ENCODE results near the gene NSUN7. TPM values are rescaled to one million over a fixed set of nuclear protein-coding genes. Genes with fewer than 3 reads are reported as not detected.

Gene NSUN7
- total RNA-seq, 2 donors from 2014 or later = 14.3 to 35.3 TPM

GRCh38 chr4:40820101-40820500, 70.3 kb downstream of the NSUN7 start:
- Histone ChIP-seq H3K27me3 (no peaks in the 10 kb centered on the region), H3K27ac (no peak overlapping the region), H3K4me3 (no peak overlapping the region), H3K4me1 (no peaks in the 10 kb centered on the region), H3K36me3 (replicated peaks in 1 of 2; ENCODE audit: insufficient read depth in 1 of 2, low read depth in 2 of 2) (peaks cover 0 to 12% of the 10 kb centered on the region in 2 donors), H3K9me3 (no peaks in the 10 kb centered on the region)
- WGBS, 2 donors = 98% methylated on average over 11 of the region's 11 CpGs
- ATAC-seq (no peak), DNase-seq (no peak)
- no peak for TF ChIP-seq POLR2A (IDR thresholded peaks at IDR 0.05)
- TF ChIP-seq CTCF (IDR thresholded peaks at IDR 0.05) = no peak
- intact Hi-C loops (cut with DNase I) = no loop called here

- intact Hi-C loops (cut with DNase I) = no loop called here
- ATAC-seq (no peak), DNase-seq (no peak)
- Histone ChIP-seq H3K27ac (no peak overlapping the region), H3K27me3 (no peaks in the 10 kb centered on the region), H3K36me3 (replicated peaks in 1 of 2; ENCODE audit: insufficient read depth in 1 of 2, low read depth in 2 of 2) (peaks cover 0 to 9% of the 10 kb centered on the region in 2 donors), H3K4me1 (no peaks in the 10 kb centered on the region), H3K9me3 (no peaks in the 10 kb centered on the region), H3K4me3 (no peak overlapping the region)
- TF ChIP-seq POLR2A (IDR thresholded peaks at IDR 0.05) (no peak), CTCF (IDR thresholded peaks at IDR 0.05) (no peak)
- 90% methylated on average over 8 of the region's 8 CpGs for WGBS, 2 donors
Measured at GRCh38 chr4:40822420-40823166, 72.8 kb downstream of the NSUN7 start.

- TF ChIP-seq CTCF (IDR thresholded peaks at IDR 0.05) = no peak
- TF ChIP-seq POLR2A (IDR thresholded peaks at IDR 0.05) = no peak
- WGBS, 2 donors = 82 to 83% methylated on average over 19 of the region's 19 CpGs
- Histone ChIP-seq H3K9me3 (no peaks in the 10 kb centered on the region), H3K27ac (no peak overlapping the region), H3K4me1 (no peaks in the 10 kb centered on the region), H3K36me3 (replicated peaks in 1 of 2; ENCODE audit: insufficient read depth in 1 of 2, low read depth in 2 of 2) (peaks cover 0 to 9% of the 10 kb centered on the region in 2 donors), H3K27me3 (no peaks in the 10 kb centered on the region), H3K4me3 (no peak overlapping the region)
- intact Hi-C loops (cut with DNase I) = no loop called here
- DNase-seq (no peak), ATAC-seq (no peak)
Measured at GRCh38 chr4:40825014-40825838, 75.5 kb downstream of the NSUN7 start.

- Histone ChIP-seq H3K27ac (no peak overlapping the region), H3K4me3 (no peak overlapping the region), H3K36me3 (replicated peaks in 1 of 2; ENCODE audit: insufficient read depth in 1 of 2, low read depth in 2 of 2) (peaks cover 0 to 4% of the 10 kb centered on the region in 2 donors), H3K27me3 (no peaks in the 10 kb centered on the region), H3K4me1 (no peaks in the 10 kb centered on the region), H3K9me3 (no peaks in the 10 kb centered on the region)
- no peak for TF ChIP-seq POLR2A (IDR thresholded peaks at IDR 0.05)
- WGBS, 2 donors = 89 to 93% methylated on average over 5 of the region's 5 CpGs
- DNase-seq = no peak
- no peak for ATAC-seq
- intact Hi-C loops (cut with DNase I) = no loop called here
Measured at GRCh38 chr4:40826821-40827220, 77.1 kb downstream of the NSUN7 start.

- no peak overlapping the region for H3K4me3 ChIP-seq
- intact Hi-C loops (cut with DNase I) = no loop called here
- no peaks in the 10 kb centered on the region for H3K4me1 ChIP-seq
- TF ChIP-seq CTCF (IDR thresholded peaks at IDR 0.05) = no peak
- TF ChIP-seq POLR2A (IDR thresholded peaks at IDR 0.05) = no peak
- 81 to 88% methylated on average over 5 to 6 of the region's 6 CpGs for WGBS, 2 donors
- ATAC-seq = no peak
- DNase-seq = no peak
- no peaks in the 10 kb centered on the region for H3K9me3 ChIP-seq
- no peaks in the 10 kb centered on the region for H3K27me3 ChIP-seq
- H3K27ac ChIP-seq = no peak overlapping the region
- peaks cover 0 to 3% of the 10 kb centered on the region in 2 donors for H3K36me3 ChIP-seq (replicated peaks in 1 of 2; ENCODE audit: insufficient read depth in 1 of 2, low read depth in 2 of 2)
Measured at GRCh38 chr4:40827758-40828157, 78.0 kb downstream of the NSUN7 start.

All from body of pancreas (tissue), 4 donors.